K562 (cell line): ENCODE results near the gene SNUPN. TPM values are rescaled to one million over a fixed set of nuclear protein-coding genes. Genes with fewer than 3 reads are reported as not detected.
A peak's percentile ranks its signal among the peaks of the same experiment; 100 is the strongest.

Source experiments
- FUS ChIP-seq: fragments of 200-400 bp; formaldehyde crosslinking; optimal IDR thresholded peaks from 2 replicates; pipeline ENCODE3; 2017; ENCODE audit warnings: low read depth, low read length
- MTA3 ChIP-seq: fragments of 450-650 bp; formaldehyde crosslinking; IDR thresholded peaks from 2 replicates; pipeline ENCODE4 v1.6.1; 2017; ENCODE audit warnings: mild to moderate bottlenecking, borderline replicate concordance
- SMARCE1 ChIP-seq: fragments of 450-650 bp; IDR thresholded peaks from 2 replicates; pipeline ENCODE4 v1.7.1; 2016; ENCODE audit warnings: mild to moderate bottlenecking
- TRIM28 ChIP-seq: fragments of 450-650 bp; IDR thresholded peaks from 2 replicates; pipeline ENCODE4 v1.6.1; 2017
- ZNF134 ChIP-seq: fragments of 250-450 bp; sonication (Bioruptor Pico); conservative IDR thresholded peaks from 2 replicates; pipeline ENCODE4 v1.4.0; 2020
- polyA plus RNA-seq, 8 experiments: library from polyadenylated mRNA; depleted of rRNA in 4 of 8; stranded (reverse) in 5 of 8; unstranded in 3 of 8; fragments of >200 nt; fragmentation: Nextera tagmentation in 2 of 8; fragmentation: Illumina TruSeq in 1 of 8; extraction: Ambion mirVana in 2 of 8; extraction: Trizol in 1 of 8; gene quantifications; 2 replicates each; pipeline versions ENCODE4 v1.2.1 to v1.2.3, GENCODE V29; 2011 to 2014; ENCODE audit warnings: inconsistent platforms in 1 of 8, missing spikeins in 1 of 8
- total RNA-seq, 7 experiments: library from RNA; depleted of rRNA in 6 of 7; stranded (reverse); fragments of >200 nt in 6 of 7; fragmentation: Illumina TruSeq in 2 of 7; extraction: Trizol in 2 of 7; gene quantifications; 2 replicates each; pipeline versions ENCODE4 v1.2.1 to v1.2.3, GENCODE V29; 2011 to 2021; ENCODE audit warnings: low replicate concordance in 1 of 7
- TF ChIP-seq, protein P1 (sequence below): fragments of 200-600 bp; sonication (generic); IDR thresholded peaks from one replicate; pipeline ENCODE4 v1.6.1; 2012; ENCODE audit warnings: mild to moderate bottlenecking, low read depth, low read length, inconsistent platforms
- TF ChIP-seq, protein P2 (sequence below), 2 experiments: fragments of 200-800 bp in 1 of 2; sonication (Bioruptor generic) in 1 of 2; sonication (generic) in 1 of 2; formaldehyde crosslinking in 1 of 2; IDR thresholded peaks in 1 of 2; conservative IDR thresholded peaks in 1 of 2; 2 replicates each; pipeline versions ENCODE4 v1.5.0 to v1.6.1; 2016 to 2020; ENCODE audit warnings: missing compliant biosample characterization in 1 of 2, missing genetic modification characterization in 1 of 2, missing genetic modification reagents in 1 of 2
- TF ChIP-seq, protein P3 (sequence below): sonication (generic); formaldehyde crosslinking; IDR thresholded peaks from 2 replicates; pipeline ENCODE4 v1.8.0; 2022; ENCODE audit warnings: missing genetic modification reagents, mild to moderate bottlenecking, borderline replicate concordance

SNUPN gene
- total and polyA plus RNA-seq, 9 of the 15 experiments (the other 6 are each of a cell fraction or from before 2014, with no cell fraction given) = 32.2 to 78.3 (median 40.0) TPM

DNA sequence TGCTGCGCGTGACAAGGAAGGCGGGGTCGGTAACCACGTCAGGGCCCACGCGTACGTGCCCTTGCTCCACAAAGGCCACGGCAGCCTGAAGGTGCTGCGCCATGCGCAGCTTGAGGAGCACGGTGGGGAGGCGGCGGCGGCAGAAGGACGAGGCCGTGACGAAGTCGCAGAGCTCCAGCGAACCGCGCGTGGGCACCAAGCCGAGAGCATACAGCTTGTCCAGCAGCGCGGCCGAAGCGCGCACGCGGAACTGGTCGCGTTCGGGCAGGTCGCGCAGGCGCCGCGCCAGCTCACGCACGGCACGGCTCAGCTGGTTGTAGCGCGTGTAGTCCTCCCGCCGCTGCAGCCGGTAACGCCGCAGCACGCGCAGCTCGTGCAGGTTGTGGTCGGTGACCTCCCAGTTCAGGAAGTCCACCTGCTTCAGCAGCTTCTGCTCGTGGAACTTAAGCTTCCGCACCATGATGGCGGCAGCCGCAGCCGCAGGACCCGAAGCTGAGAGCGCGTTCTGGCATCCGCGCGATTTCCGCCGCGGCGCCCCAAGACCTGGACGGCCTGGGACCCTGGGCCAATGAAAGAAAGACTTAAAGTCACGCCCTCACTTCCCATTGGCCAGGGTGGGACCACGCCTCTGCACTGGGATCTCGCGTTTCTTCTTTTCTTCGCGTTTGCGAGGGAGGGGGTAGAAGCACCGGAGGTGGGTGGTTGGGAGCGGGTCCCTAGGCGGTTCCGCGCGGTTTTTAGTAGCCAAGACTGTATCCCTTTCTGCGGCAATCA is 14.4 kb upstream of the SNUPN start, which contains the start of gene IMP3 (continued):
- TF ChIP-seq, protein P1, sequence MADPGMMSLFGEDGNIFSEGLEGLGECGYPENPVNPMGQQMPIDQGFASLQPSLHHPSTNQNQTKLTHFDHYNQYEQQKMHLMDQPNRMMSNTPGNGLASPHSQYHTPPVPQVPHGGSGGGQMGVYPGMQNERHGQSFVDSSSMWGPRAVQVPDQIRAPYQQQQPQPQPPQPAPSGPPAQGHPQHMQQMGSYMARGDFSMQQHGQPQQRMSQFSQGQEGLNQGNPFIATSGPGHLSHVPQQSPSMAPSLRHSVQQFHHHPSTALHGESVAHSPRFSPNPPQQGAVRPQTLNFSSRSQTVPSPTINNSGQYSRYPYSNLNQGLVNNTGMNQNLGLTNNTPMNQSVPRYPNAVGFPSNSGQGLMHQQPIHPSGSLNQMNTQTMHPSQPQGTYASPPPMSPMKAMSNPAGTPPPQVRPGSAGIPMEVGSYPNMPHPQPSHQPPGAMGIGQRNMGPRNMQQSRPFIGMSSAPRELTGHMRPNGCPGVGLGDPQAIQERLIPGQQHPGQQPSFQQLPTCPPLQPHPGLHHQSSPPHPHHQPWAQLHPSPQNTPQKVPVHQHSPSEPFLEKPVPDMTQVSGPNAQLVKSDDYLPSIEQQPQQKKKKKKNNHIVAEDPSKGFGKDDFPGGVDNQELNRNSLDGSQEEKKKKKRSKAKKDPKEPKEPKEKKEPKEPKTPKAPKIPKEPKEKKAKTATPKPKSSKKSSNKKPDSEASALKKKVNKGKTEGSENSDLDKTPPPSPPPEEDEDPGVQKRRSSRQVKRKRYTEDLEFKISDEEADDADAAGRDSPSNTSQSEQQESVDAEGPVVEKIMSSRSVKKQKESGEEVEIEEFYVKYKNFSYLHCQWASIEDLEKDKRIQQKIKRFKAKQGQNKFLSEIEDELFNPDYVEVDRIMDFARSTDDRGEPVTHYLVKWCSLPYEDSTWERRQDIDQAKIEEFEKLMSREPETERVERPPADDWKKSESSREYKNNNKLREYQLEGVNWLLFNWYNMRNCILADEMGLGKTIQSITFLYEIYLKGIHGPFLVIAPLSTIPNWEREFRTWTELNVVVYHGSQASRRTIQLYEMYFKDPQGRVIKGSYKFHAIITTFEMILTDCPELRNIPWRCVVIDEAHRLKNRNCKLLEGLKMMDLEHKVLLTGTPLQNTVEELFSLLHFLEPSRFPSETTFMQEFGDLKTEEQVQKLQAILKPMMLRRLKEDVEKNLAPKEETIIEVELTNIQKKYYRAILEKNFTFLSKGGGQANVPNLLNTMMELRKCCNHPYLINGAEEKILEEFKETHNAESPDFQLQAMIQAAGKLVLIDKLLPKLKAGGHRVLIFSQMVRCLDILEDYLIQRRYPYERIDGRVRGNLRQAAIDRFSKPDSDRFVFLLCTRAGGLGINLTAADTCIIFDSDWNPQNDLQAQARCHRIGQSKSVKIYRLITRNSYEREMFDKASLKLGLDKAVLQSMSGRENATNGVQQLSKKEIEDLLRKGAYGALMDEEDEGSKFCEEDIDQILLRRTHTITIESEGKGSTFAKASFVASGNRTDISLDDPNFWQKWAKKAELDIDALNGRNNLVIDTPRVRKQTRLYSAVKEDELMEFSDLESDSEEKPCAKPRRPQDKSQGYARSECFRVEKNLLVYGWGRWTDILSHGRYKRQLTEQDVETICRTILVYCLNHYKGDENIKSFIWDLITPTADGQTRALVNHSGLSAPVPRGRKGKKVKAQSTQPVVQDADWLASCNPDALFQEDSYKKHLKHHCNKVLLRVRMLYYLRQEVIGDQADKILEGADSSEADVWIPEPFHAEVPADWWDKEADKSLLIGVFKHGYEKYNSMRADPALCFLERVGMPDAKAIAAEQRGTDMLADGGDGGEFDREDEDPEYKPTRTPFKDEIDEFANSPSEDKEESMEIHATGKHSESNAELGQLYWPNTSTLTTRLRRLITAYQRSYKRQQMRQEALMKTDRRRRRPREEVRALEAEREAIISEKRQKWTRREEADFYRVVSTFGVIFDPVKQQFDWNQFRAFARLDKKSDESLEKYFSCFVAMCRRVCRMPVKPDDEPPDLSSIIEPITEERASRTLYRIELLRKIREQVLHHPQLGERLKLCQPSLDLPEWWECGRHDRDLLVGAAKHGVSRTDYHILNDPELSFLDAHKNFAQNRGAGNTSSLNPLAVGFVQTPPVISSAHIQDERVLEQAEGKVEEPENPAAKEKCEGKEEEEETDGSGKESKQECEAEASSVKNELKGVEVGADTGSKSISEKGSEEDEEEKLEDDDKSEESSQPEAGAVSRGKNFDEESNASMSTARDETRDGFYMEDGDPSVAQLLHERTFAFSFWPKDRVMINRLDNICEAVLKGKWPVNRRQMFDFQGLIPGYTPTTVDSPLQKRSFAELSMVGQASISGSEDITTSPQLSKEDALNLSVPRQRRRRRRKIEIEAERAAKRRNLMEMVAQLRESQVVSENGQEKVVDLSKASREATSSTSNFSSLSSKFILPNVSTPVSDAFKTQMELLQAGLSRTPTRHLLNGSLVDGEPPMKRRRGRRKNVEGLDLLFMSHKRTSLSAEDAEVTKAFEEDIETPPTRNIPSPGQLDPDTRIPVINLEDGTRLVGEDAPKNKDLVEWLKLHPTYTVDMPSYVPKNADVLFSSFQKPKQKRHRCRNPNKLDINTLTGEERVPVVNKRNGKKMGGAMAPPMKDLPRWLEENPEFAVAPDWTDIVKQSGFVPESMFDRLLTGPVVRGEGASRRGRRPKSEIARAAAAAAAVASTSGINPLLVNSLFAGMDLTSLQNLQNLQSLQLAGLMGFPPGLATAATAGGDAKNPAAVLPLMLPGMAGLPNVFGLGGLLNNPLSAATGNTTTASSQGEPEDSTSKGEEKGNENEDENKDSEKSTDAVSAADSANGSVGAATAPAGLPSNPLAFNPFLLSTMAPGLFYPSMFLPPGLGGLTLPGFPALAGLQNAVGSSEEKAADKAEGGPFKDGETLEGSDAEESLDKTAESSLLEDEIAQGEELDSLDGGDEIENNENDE = no peak
- TF ChIP-seq, protein P2, sequence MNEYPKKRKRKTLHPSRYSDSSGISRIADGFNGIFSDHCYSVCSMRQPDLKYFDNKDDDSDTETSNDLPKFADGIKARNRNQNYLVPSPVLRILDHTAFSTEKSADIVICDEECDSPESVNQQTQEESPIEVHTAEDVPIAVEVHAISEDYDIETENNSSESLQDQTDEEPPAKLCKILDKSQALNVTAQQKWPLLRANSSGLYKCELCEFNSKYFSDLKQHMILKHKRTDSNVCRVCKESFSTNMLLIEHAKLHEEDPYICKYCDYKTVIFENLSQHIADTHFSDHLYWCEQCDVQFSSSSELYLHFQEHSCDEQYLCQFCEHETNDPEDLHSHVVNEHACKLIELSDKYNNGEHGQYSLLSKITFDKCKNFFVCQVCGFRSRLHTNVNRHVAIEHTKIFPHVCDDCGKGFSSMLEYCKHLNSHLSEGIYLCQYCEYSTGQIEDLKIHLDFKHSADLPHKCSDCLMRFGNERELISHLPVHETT (CRISPR knock-in tag; conservative IDR thresholded peaks at IDR 0.05 in 1 of 2, IDR thresholded peaks at IDR 0.05 in 1 of 2) = peak in 1 of 2 experiments; percentile 33; a peak in 2 of 4 replicates
- no peak for TF ChIP-seq SMARCE1
- peak; percentile 83; the same call in 1 of the 2 replicates for TF ChIP-seq MTA3
- TF ChIP-seq, protein P3, sequence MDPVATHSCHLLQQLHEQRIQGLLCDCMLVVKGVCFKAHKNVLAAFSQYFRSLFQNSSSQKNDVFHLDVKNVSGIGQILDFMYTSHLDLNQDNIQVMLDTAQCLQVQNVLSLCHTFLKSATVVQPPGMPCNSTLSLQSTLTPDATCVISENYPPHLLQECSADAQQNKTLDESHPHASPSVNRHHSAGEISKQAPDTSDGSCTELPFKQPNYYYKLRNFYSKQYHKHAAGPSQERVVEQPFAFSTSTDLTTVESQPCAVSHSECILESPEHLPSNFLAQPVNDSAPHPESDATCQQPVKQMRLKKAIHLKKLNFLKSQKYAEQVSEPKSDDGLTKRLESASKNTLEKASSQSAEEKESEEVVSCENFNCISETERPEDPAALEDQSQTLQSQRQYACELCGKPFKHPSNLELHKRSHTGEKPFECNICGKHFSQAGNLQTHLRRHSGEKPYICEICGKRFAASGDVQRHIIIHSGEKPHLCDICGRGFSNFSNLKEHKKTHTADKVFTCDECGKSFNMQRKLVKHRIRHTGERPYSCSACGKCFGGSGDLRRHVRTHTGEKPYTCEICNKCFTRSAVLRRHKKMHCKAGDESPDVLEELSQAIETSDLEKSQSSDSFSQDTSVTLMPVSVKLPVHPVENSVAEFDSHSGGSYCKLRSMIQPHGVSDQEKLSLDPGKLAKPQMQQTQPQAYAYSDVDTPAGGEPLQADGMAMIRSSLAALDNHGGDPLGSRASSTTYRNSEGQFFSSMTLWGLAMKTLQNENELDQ (CRISPR knock-in tag) = 0 out of 2 replicates have a peak, but pooled peaks have one; percentile 62
- TF ChIP-seq TRIM28 = no peak
- no peak for TF ChIP-seq FUS
- TF ChIP-seq ZNF134 (CRISPR knock-in tag) = no peak
